ENCODE data around the gene LRBA. TPM values are rescaled to one million over a fixed set of nuclear protein-coding genes. Genes with fewer than 3 reads are reported as not detected.
A peak's percentile ranks its signal among the peaks of the same experiment; 100 is the strongest.

LRBA gene
- total RNA-seq, 2 donors from 2014 or later = 55.5 to 77.7 TPM

DNA sequence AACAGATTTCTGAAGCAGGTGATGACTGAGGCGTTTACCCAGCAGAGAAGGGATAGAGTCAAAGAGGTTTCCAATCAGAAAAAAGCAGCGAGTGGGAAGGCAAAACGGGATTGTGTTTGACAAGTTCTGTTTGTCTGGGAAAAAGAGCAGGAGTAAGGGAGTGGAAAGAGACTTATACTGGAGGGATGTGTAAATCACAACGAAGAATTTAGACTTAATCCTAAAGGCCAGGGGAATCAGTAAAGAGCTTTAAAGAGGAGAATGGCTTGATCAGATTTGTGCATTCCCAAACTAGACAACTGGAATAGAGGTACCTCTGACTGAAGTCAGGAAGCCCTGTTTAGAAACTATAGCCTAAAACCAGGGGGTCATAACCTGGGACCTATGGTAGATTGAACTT, 31.5 kb upstream of the LRBA start:
- H3K36me3 ChIP-seq = no peaks in the 10 kb centered on the region
- TF ChIP-seq, protein P1, sequence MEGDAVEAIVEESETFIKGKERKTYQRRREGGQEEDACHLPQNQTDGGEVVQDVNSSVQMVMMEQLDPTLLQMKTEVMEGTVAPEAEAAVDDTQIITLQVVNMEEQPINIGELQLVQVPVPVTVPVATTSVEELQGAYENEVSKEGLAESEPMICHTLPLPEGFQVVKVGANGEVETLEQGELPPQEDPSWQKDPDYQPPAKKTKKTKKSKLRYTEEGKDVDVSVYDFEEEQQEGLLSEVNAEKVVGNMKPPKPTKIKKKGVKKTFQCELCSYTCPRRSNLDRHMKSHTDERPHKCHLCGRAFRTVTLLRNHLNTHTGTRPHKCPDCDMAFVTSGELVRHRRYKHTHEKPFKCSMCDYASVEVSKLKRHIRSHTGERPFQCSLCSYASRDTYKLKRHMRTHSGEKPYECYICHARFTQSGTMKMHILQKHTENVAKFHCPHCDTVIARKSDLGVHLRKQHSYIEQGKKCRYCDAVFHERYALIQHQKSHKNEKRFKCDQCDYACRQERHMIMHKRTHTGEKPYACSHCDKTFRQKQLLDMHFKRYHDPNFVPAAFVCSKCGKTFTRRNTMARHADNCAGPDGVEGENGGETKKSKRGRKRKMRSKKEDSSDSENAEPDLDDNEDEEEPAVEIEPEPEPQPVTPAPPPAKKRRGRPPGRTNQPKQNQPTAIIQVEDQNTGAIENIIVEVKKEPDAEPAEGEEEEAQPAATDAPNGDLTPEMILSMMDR (IDR thresholded peaks at IDR 0.05) = no peak
- no peaks in the 10 kb centered on the region for H3K4me1 ChIP-seq
- intact Hi-C loops (cut with DNase I) = no loop called here
- H3K9me3 ChIP-seq = no peaks in the 10 kb centered on the region
- H3K9ac ChIP-seq (ENCODE audit: low read depth in 2 of 2, low read length in 2 of 2) = no peak overlapping the region
- DNase-seq = no peak
- H3K27ac ChIP-seq = no peak overlapping the region
- H3K4me3 ChIP-seq = no peak overlapping the region
- no peaks in the 10 kb centered on the region for H3K27me3 ChIP-seq

DNA sequence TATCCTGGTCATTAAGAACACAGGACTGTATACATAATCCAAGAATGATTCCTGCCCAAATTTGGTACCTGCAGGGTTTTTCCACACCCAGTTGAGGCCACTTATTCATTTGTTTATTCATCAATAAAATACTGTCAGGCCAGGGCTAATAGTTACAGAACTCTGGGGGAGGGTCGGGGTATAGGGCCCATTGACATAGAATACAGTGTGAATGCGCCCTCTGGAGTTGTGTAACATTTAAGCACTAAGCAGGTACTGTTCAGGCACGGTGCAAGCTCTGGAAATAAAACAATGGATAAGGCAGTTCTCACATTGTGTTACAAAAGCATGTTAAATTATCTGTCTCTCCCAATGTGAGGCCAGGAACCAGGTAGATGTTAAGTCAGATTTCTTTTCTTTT, 30.8 kb upstream of the LRBA start:
- H3K27ac ChIP-seq = no peak overlapping the region
- H3K27me3 ChIP-seq = no peaks in the 10 kb centered on the region
- no peaks in the 10 kb centered on the region for H3K4me1 ChIP-seq
- no peaks in the 10 kb centered on the region for H3K9me3 ChIP-seq
- intact Hi-C loops (cut with DNase I) = no loop called here
- TF ChIP-seq, protein P1 (IDR thresholded peaks at IDR 0.05) = no peak
- DNase-seq = peak; percentile 30
- H3K4me3 ChIP-seq = no peak overlapping the region
- no peak overlapping the region for H3K9ac ChIP-seq (ENCODE audit: low read depth in 2 of 2, low read length in 2 of 2)
- H3K36me3 ChIP-seq = no peaks in the 10 kb centered on the region

DNA sequence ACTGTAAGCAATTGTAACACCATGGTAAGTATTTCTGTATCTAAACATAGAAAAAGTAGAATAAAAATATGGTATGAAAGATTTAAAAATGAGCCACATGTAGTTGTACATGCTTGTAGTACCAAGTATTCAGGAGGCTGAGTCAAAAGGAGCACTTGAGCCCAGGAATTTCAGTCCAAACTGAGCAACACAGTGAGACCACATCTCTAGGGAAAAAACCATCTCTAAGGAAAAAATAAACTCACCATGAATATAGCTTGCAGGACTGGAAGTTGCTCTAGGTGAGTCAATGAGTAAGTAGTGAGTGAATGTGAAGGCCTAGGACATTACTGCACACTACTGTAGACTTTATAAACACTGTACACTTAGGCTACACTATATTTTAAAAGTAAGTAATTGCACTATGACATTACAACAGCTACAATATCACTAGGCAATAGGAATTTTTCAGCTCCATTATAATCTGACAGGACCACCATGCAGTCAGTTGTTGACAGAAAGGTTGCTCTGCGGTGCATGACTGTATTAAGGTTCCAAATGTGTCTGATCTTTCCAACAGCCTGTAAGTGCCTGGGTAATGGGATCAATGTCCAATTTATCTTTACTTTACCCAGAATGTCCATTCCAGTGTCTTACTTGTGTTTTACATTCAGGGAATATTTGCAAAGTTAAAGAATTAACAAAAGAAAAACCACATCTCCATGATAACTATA, 28.9 kb upstream of the LRBA start:
- no peaks in the 10 kb centered on the region for H3K36me3 ChIP-seq
- H3K27me3 ChIP-seq = no peaks in the 10 kb centered on the region
- no peak overlapping the region for H3K9ac ChIP-seq (ENCODE audit: low read depth in 2 of 2, low read length in 2 of 2)
- TF ChIP-seq, protein P1 (IDR thresholded peaks at IDR 0.05) = no peak
- H3K4me1 ChIP-seq = no peaks in the 10 kb centered on the region
- DNase-seq = no peak
- intact Hi-C loops (cut with DNase I) = no loop called here
- H3K27ac ChIP-seq = no peak overlapping the region
- no peak overlapping the region for H3K4me3 ChIP-seq
- no peaks in the 10 kb centered on the region for H3K9me3 ChIP-seq

DNA sequence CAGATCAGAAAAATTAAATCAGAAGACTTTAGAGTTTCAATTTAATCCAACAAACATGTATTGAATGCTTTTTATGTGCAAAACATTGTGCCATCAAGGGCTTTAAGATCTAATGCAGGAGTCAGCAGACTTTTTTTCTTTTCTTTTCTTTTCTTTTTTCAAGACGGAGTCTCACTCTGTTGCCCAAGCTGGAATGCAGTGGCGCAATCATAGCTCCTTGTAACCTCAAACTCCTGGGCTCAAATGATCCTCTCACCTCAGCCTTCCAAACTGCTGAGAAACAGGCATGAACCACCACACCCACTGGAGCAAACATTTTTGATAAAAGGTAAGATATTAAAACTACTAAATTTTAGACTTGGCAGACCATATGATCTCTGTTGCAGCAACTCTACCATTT, 24.6 kb upstream of the LRBA start:
- no peak overlapping the region for H3K9ac ChIP-seq (ENCODE audit: low read depth in 2 of 2, low read length in 2 of 2)
- TF ChIP-seq, protein P1 (IDR thresholded peaks at IDR 0.05) = no peak
- no peaks in the 10 kb centered on the region for H3K36me3 ChIP-seq
- H3K4me3 ChIP-seq = no peak overlapping the region
- intact Hi-C loops (cut with DNase I) = no loop called here
- no peak overlapping the region for H3K27ac ChIP-seq
- DNase-seq = no peak
- H3K4me1 ChIP-seq = no peaks in the 10 kb centered on the region
- H3K9me3 ChIP-seq = no peaks in the 10 kb centered on the region
- no peaks in the 10 kb centered on the region for H3K27me3 ChIP-seq

DNA sequence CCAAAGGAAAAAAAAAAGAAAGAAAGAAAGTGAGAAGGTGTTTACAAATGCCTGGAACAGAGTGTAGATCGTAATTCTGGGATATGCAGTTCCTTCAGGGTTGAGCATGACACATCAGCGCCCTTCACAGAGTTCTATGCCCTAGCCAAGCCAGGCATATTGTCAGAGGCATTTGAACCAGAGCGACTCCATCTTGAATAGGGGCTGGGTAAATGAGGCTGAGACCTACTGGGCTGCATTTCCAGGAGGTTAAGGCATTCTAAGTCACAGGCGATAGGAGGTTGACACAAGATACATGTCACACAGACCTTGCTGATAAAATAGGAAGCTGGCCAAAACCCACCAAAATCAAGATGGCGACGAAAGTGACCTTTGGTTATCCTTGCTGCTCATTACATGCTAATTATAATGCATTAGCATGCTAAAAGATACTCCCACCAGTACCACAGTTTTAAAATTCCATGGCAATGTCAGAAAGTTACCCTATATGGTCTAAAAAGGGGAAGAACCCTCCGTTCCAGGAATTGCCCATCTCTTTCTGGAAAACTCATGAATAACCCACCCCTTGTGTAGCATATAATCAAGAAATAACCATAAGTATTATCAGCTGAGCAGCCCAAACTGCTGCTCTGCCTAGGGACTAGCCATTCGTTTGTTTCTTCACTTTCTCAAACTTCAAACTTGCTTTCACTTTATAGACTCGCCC, 23.5 kb upstream of the LRBA start:
- intact Hi-C loops (cut with DNase I) = no loop called here
- no peak overlapping the region for H3K4me3 ChIP-seq
- no peaks in the 10 kb centered on the region for H3K36me3 ChIP-seq
- DNase-seq = no peak
- TF ChIP-seq, protein P1 (IDR thresholded peaks at IDR 0.05) = no peak
- no peaks in the 10 kb centered on the region for H3K9me3 ChIP-seq
- no peaks in the 10 kb centered on the region for H3K27me3 ChIP-seq
- H3K9ac ChIP-seq (ENCODE audit: low read depth in 2 of 2, low read length in 2 of 2) = no peak overlapping the region
- no peak overlapping the region for H3K27ac ChIP-seq
- H3K4me1 ChIP-seq = no peaks in the 10 kb centered on the region

Measured in colonic mucosa (tissue), 4 donors.